GM04503 (cell line): ENCODE data around the gene NRCAM.
"Not testable (repeated sequence)": the region's sequence is repeated elsewhere in the genome, so short reads cannot be mapped to it uniquely, and the experiment has no call there.

ENCODE experiments used
- DNase-seq: peaks from one replicate; pipeline ENCODE4 v3.0.0-alpha.2; 2012; ENCODE audit warnings: low read depth

The NRCAM gene

GRCh38 chr7:108455998-108456677 lies at the start of gene NRCAM:
NRCAM (minus strand) TSS chr7:108456436; CDS start chr7:108240064, 216,372 bp downstream.
- DNase-seq: no peak

- not testable (repeated sequence) for DNase-seq
These were observed 48.3 kb upstream of the NRCAM start for GRCh38 chr7:108504576-108504975.

GRCh38 chr7:108503112-108504026 lies 47.1 kb upstream of the NRCAM start:
- DNase-seq: peak; percentile 10

GRCh38 chr7:108499566-108499965 lies 43.3 kb upstream of the NRCAM start:
- DNase-seq: no peak

GRCh38 chr7:108498481-108498880 lies 42.2 kb upstream of the NRCAM start:
- no peak for DNase-seq

DNA sequence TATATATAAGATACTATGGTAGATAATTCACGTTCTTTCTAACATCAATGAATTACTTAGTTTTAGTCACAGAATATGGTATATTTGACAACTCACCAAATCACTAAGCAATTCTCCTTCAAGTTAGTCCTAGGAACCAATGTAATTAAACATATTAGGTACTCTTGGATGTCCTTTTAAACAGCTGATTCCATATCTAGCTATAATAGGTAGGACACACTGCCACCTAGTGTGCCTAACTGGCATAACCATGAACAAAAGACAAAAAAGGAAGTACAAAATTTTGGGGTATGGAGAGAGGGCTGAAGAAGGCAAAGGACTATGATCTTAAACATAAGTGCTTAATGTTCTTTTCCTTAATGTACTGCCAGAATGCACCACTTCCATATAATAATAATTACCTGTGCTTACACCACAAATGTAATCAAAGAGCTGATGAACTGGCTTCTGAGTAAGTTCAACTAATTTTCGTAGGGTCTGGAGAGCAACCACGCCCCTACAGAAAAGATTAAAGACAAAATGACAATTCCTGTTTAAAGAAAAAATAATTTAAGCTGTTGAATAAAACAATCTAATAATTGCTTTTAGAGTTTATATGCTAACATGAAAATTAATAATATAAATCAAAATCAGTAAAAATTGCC lies 41.0 kb upstream of the NRCAM start:
- DNase-seq: no peak

DNA sequence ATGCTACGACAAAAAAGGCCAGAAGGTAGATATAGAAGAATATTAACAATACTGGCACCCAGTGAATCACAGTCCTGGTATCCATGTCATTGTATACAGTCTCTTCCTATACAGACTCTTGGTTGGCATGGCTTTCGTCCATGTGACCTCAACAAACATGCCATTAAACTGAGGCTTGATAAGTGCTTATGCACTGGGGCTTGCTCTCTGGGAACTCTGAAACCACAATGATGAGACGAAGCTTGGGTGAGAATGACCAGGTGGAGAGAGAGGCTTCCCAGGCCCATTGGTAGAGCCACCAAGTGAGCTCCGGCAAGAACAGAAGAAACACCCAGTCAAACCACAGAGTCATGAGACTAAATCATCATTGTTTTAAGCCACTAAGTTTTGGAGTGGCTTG lies 36.5 kb upstream of the NRCAM start:
- DNase-seq: no peak

GRCh38 chr7:108488768-108489538 lies 32.7 kb upstream of the NRCAM start:
- no peak for DNase-seq

GRCh38 chr7:108487646-108488045 lies 31.4 kb upstream of the NRCAM start:
- no peak for DNase-seq

GRCh38 chr7:108486291-108486966 lies 30.2 kb upstream of the NRCAM start:
- DNase-seq: no peak

GRCh38 chr7:108484137-108484536 lies 27.9 kb upstream of the NRCAM start:
- no peak for DNase-seq

DNA sequence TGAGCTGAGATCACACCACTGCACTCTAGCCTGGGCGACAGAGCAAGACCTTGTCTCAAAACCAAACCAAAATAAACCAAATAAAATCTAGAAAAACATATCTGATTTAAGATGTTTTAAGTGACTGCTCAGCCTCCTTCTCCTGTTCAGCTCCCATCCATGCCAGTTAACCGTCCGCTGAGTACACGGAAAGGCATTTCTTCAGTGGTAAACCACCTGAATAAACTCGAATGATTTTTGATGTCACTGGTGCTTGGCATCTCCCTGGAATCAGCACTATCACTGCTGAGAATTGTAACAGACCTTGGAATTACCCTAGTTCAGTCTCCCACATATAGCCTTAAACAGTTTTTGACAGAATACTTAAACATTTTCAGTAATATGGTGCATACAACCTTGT lies 24.1 kb upstream of the NRCAM start:
- no peak for DNase-seq

- DNase-seq: no peak
These were observed 23.5 kb upstream of the NRCAM start for GRCh38 chr7:108479751-108480150.

GRCh38 chr7:108479118-108479517 lies 22.9 kb upstream of the NRCAM start:
- DNase-seq: no peak

DNA sequence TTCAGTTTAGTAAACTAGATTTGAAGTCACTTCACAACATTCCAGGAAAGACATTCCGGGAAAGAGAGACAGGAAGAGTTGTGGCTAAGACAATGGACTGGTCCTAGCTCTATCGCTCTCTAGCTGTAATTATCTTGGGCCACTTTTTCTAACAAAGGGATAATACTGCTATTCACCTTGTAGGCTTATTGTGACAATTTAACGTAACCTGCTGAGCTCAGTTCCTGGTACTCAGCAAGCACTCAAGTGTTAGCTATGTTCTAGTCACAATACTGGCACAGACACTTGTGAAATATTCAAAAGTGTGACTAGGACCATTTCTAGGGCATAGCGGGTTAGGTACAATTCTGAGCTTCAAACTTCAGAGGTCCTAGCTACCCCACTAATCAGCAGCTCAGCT lies 12.0 kb upstream of the NRCAM start:
- DNase-seq: no peak

DNA sequence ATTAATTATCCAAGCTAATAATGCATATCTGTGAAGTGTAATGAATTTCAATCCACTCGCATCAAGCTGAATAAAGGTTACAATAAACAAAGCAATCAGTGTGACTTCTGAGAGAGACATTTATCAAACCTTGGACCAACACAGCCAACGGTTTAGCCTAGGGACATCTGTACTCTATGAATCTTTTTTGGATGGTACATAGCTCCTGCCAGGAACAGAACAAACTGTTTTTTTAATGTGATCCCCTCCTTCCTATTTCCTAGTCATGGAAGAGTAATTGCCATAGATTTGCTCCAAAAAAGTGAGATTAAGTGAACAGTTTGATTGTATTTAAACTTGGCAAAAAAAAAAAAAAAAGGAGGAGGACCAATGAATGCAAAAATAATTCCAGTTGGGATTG lies 11.2 kb upstream of the NRCAM start:
- DNase-seq: no peak

GRCh38 chr7:108466322-108466721 lies 10.1 kb upstream of the NRCAM start:
- not testable (repeated sequence) for DNase-seq

GRCh38 chr7:108464743-108465142 lies 8.5 kb upstream of the NRCAM start:
- DNase-seq: no peak

- no peak for DNase-seq
These were observed 7.4 kb upstream of the NRCAM start for GRCh38 chr7:108463613-108464012.

DNA sequence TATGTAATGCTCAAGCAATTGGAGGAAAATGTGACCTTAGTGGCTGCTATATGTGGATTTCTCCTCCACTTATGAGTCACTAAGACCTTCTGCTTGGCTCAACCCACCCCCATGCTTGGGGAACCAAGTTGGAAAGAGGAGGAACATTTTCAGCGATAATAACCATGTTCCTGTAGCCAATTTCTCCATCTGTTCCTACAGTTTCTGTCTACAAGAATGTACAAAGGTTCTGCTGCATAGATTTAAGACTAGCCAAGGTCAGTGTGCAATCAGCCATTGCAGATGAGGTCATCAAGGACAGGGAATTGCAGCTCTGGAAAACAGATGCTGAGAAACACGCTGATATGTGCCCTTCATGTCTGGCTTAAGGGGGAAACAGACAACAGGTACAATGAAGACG lies 5.6 kb upstream of the NRCAM start:
- DNase-seq: no peak

DNA sequence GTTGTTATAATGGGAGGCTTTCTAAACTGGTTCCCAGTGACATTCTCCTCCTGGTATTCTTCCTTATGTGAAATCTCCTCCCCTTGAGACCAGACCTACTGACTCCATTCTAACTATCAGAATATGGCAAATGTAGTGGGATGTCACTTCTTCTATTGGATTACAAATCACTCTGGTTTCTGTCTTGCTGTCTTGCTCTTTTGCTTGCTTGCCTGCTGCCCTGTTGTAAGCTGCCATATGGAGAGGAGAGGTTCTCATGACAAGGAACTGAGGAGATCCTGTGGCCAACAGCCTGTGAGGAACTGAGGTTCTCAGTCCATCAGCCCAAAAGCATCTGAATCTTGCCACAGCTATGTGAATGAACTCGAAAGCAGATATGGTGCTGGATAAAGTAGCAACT lies 4.7 kb upstream of the NRCAM start:
- no peak for DNase-seq
